ENCODE measurements around the gene ZMIZ1.

Gene ZMIZ1

GRCh38 chr10:79118286-79119202 is 49.8 kb downstream of the ZMIZ1 start:
- no peak overlapping the region for H3K4ac ChIP-seq (ENCODE audit: low read depth, low read length)
- no peak overlapping the region for H4K8ac ChIP-seq (ENCODE audit: low read depth, low read length)
- no peak overlapping the region for H3K9ac ChIP-seq (ENCODE audit: low read length)
- peaks cover 3% of the 10 kb centered on the region for H3K36me3 ChIP-seq (ENCODE audit: control insufficient read depth, insufficient read depth, low read length)
- H2BK15ac ChIP-seq (replicated peaks; ENCODE audit: low read depth): no peak overlapping the region
- H3K18ac ChIP-seq (ENCODE audit: low read length): no peak overlapping the region
- H4K5ac ChIP-seq (ENCODE audit: low read length): no peak overlapping the region
- H3K4me3 ChIP-seq (ENCODE audit: low read length): no peak overlapping the region
- DNase-seq: no peak
- H3K79me1 ChIP-seq (ENCODE audit: low read length): peaks cover 48% of the 10 kb centered on the region
- no peak overlapping the region for H3K23ac ChIP-seq (ENCODE audit: low read length)
- peaks cover 9% of the 10 kb centered on the region for H3K4me1 ChIP-seq (ENCODE audit: control insufficient read depth, low read depth, low read length)
- WGBS (ENCODE audit: extremely low coverage, insufficient coverage, low lambda C conversion rate): no CpG with 5 or more reads among the region's 25 CpGs
- no peak overlapping the region for H3K27ac ChIP-seq (ENCODE audit: low read depth, low read length)
- no peak overlapping the region for H2BK5ac ChIP-seq (ENCODE audit: low read length)
- no peak overlapping the region for H3K56ac ChIP-seq (ENCODE audit: low read length)
- H2BK120ac ChIP-seq (ENCODE audit: low read depth, low read length): no peak overlapping the region
- H3K4me2 ChIP-seq (ENCODE audit: low read length): no peak overlapping the region
- no peaks in the 10 kb centered on the region for H3K27me3 ChIP-seq (ENCODE audit: insufficient read depth, low read length, poor library complexity)
- H2AK5ac ChIP-seq (ENCODE audit: low read length): no peak overlapping the region
- peaks cover 44% of the 10 kb centered on the region for H3K79me2 ChIP-seq (ENCODE audit: control insufficient read depth, insufficient read depth, low read length)

- Histone ChIP-seq H3K27ac (ENCODE audit: low read depth, low read length) (no peak overlapping the region), H3K18ac (ENCODE audit: low read length) (no peak overlapping the region), H3K36me3 (ENCODE audit: control insufficient read depth, insufficient read depth, low read length) (peaks cover 3% of the 10 kb centered on the region), H3K4me2 (ENCODE audit: low read length) (no peak overlapping the region), H3K27me3 (ENCODE audit: insufficient read depth, low read length, poor library complexity) (no peaks in the 10 kb centered on the region), H3K79me2 (ENCODE audit: control insufficient read depth, insufficient read depth, low read length) (peaks cover 37% of the 10 kb centered on the region), H3K23ac (ENCODE audit: low read length) (no peak overlapping the region), H2BK120ac (ENCODE audit: low read depth, low read length) (no peak overlapping the region), H3K56ac (ENCODE audit: low read length) (no peak overlapping the region), H3K9ac (ENCODE audit: low read length) (no peak overlapping the region), H2BK15ac (replicated peaks; ENCODE audit: low read depth) (no peak overlapping the region), H2BK5ac (ENCODE audit: low read length) (no peak overlapping the region), H3K79me1 (ENCODE audit: low read length) (peaks cover 48% of the 10 kb centered on the region), H3K4me1 (ENCODE audit: control insufficient read depth, low read depth, low read length) (peaks cover 3% of the 10 kb centered on the region), H3K4ac (ENCODE audit: low read depth, low read length) (no peak overlapping the region), H3K4me3 (ENCODE audit: low read length) (no peak overlapping the region), H2AK5ac (ENCODE audit: low read length) (no peak overlapping the region), H4K5ac (ENCODE audit: low read length) (no peak overlapping the region), H4K8ac (ENCODE audit: low read depth, low read length) (no peak overlapping the region)
- DNase-seq: no peak
- WGBS (ENCODE audit: extremely low coverage, insufficient coverage, low lambda C conversion rate): no CpG with 5 or more reads among the region's 5 CpGs
Measured at GRCh38 chr10:79119306-79119705, 50.5 kb downstream of the ZMIZ1 start.

GRCh38 chr10:79123547-79123963 is 54.8 kb downstream of the ZMIZ1 start:
- Histone ChIP-seq H2BK15ac (replicated peaks; ENCODE audit: low read depth) (no peak overlapping the region), H2BK120ac (ENCODE audit: low read depth, low read length) (no peak overlapping the region), H4K8ac (ENCODE audit: low read depth, low read length) (no peak overlapping the region), H3K36me3 (ENCODE audit: control insufficient read depth, insufficient read depth, low read length) (peaks cover 3% of the 10 kb centered on the region), H3K23ac (ENCODE audit: low read length) (no peak overlapping the region), H3K9ac (ENCODE audit: low read length) (no peak overlapping the region), H2BK5ac (ENCODE audit: low read length) (no peak overlapping the region), H3K4me1 (ENCODE audit: control insufficient read depth, low read depth, low read length) (peaks cover 8% of the 10 kb centered on the region), H4K5ac (ENCODE audit: low read length) (no peak overlapping the region), H3K4me3 (ENCODE audit: low read length) (no peak overlapping the region), H3K18ac (ENCODE audit: low read length) (no peak overlapping the region), H3K56ac (ENCODE audit: low read length) (no peak overlapping the region), H3K79me2 (ENCODE audit: control insufficient read depth, insufficient read depth, low read length) (peaks cover 5% of the 10 kb centered on the region), H3K27ac (ENCODE audit: low read depth, low read length) (no peak overlapping the region), H3K79me1 (ENCODE audit: low read length) (peaks cover 33% of the 10 kb centered on the region), H2AK5ac (ENCODE audit: low read length) (no peak overlapping the region), H3K27me3 (ENCODE audit: insufficient read depth, low read length, poor library complexity) (no peaks in the 10 kb centered on the region), H3K4ac (ENCODE audit: low read depth, low read length) (no peak overlapping the region), H3K4me2 (ENCODE audit: low read length) (no peak overlapping the region)
- DNase-seq: no peak
- no CpG with 5 or more reads among the region's 8 CpGs for WGBS (ENCODE audit: extremely low coverage, insufficient coverage, low lambda C conversion rate)

GRCh38 chr10:79124066-79124465 is 55.3 kb downstream of the ZMIZ1 start:
- Histone ChIP-seq H4K5ac (ENCODE audit: low read length) (no peak overlapping the region), H3K79me2 (ENCODE audit: control insufficient read depth, insufficient read depth, low read length) (peaks cover 2% of the 10 kb centered on the region), H3K18ac (ENCODE audit: low read length) (no peak overlapping the region), H3K4me1 (ENCODE audit: control insufficient read depth, low read depth, low read length) (peaks cover 13% of the 10 kb centered on the region), H3K27me3 (ENCODE audit: insufficient read depth, low read length, poor library complexity) (no peaks in the 10 kb centered on the region), H3K4me3 (ENCODE audit: low read length) (no peak overlapping the region), H3K4ac (ENCODE audit: low read depth, low read length) (no peak overlapping the region), H3K56ac (ENCODE audit: low read length) (no peak overlapping the region), H3K4me2 (ENCODE audit: low read length) (no peak overlapping the region), H3K23ac (ENCODE audit: low read length) (no peak overlapping the region), H3K36me3 (ENCODE audit: control insufficient read depth, insufficient read depth, low read length) (peaks cover 3% of the 10 kb centered on the region), H2BK15ac (replicated peaks; ENCODE audit: low read depth) (no peak overlapping the region), H2BK5ac (ENCODE audit: low read length) (no peak overlapping the region), H2AK5ac (ENCODE audit: low read length) (no peak overlapping the region), H3K79me1 (ENCODE audit: low read length) (peaks cover 32% of the 10 kb centered on the region), H3K27ac (ENCODE audit: low read depth, low read length) (no peak overlapping the region), H2BK120ac (ENCODE audit: low read depth, low read length) (no peak overlapping the region), H3K9ac (ENCODE audit: low read length) (no peak overlapping the region), H4K8ac (ENCODE audit: low read depth, low read length) (no peak overlapping the region)
- DNase-seq: no peak

- no peak overlapping the region for H3K4me3 ChIP-seq (ENCODE audit: low read length)
- DNase-seq: no peak
- no CpG with 5 or more reads among the region's 7 CpGs for WGBS (ENCODE audit: extremely low coverage, insufficient coverage, low lambda C conversion rate)
- H2BK15ac ChIP-seq (replicated peaks; ENCODE audit: low read depth): no peak overlapping the region
- no peak overlapping the region for H3K4ac ChIP-seq (ENCODE audit: low read depth, low read length)
- H2BK120ac ChIP-seq (ENCODE audit: low read depth, low read length): no peak overlapping the region
- H3K9ac ChIP-seq (ENCODE audit: low read length): no peak overlapping the region
- no peak overlapping the region for H4K5ac ChIP-seq (ENCODE audit: low read length)
- H4K8ac ChIP-seq (ENCODE audit: low read depth, low read length): no peak overlapping the region
- no peak overlapping the region for H3K4me2 ChIP-seq (ENCODE audit: low read length)
- H3K27me3 ChIP-seq (ENCODE audit: insufficient read depth, low read length, poor library complexity): no peaks in the 10 kb centered on the region
- H3K23ac ChIP-seq (ENCODE audit: low read length): no peak overlapping the region
- no peak overlapping the region for H3K56ac ChIP-seq (ENCODE audit: low read length)
- peaks cover 3% of the 10 kb centered on the region for H3K79me2 ChIP-seq (ENCODE audit: control insufficient read depth, insufficient read depth, low read length)
- peaks cover 18% of the 10 kb centered on the region for H3K4me1 ChIP-seq (ENCODE audit: control insufficient read depth, low read depth, low read length)
- H3K18ac ChIP-seq (ENCODE audit: low read length): no peak overlapping the region
- no peak overlapping the region for H2BK5ac ChIP-seq (ENCODE audit: low read length)
- H3K79me1 ChIP-seq (ENCODE audit: low read length): peaks cover 28% of the 10 kb centered on the region
- no peak overlapping the region for H3K27ac ChIP-seq (ENCODE audit: low read depth, low read length)
- no peak overlapping the region for H2AK5ac ChIP-seq (ENCODE audit: low read length)
- H3K36me3 ChIP-seq (ENCODE audit: control insufficient read depth, insufficient read depth, low read length): peaks cover under 1% of the 10 kb centered on the region
Measured at GRCh38 chr10:79125092-79125491, 56.3 kb downstream of the ZMIZ1 start.

Measured in mesendoderm (in vitro differentiated cells).